SK-N-SH treated with all-trans-retinoic acid at 6 μM for 48 hours (cell line): ENCODE data around the gene DNAH8.

Experiments
- ATAC-seq: fragments of 200-7000 bp; cut with Tn5 transposase; 3 replicates; pipeline ENCODE4 v1.9.1; 2020; ENCODE audit warnings: mild to moderate bottlenecking, moderate library complexity
- ARNTL ChIP-seq: fragments of 450-650 bp; formaldehyde crosslinking; IDR thresholded peaks from 2 replicates; pipeline ENCODE4 v1.5.0; 2020; ENCODE audit warnings: low read depth, mild to moderate bottlenecking, moderate library complexity, borderline replicate concordance
- BACH2 ChIP-seq: fragments of 250-450 bp; sonication (Bioruptor Pico); IDR thresholded peaks from 2 replicates; pipeline ENCODE4 v1.9.0; 2021; ENCODE audit warnings: mild to moderate bottlenecking, borderline replicate concordance
- CREB5 ChIP-seq: fragments of 250-450 bp; sonication (Bioruptor Pico); IDR thresholded peaks from 2 replicates; pipeline ENCODE4 v1.5.1; 2020; ENCODE audit warnings: low read depth, mild to moderate bottlenecking, moderate library complexity
- CSDC2 ChIP-seq: fragments of 250-450 bp; sonication (Bioruptor Pico); IDR thresholded peaks from 2 replicates; pipeline ENCODE4 v1.5.0; 2020; ENCODE audit warnings: mild to moderate bottlenecking, moderate library complexity
- CSRNP3 ChIP-seq: fragments of 250-450 bp; sonication (Bioruptor Pico); IDR thresholded peaks from 2 replicates; pipeline ENCODE4 v1.5.1; 2021; ENCODE audit warnings: mild to moderate bottlenecking, moderate library complexity
- ESRRG ChIP-seq: fragments of 250-450 bp; sonication (Bioruptor Pico); IDR thresholded peaks from 2 replicates; pipeline ENCODE4 v1.6.1; 2021; ENCODE audit warnings: mild to moderate bottlenecking
- GLIS3 ChIP-seq: fragments of 250-450 bp; sonication (Bioruptor Pico); IDR thresholded peaks from 2 replicates; pipeline ENCODE4 v1.5.0; 2020; ENCODE audit warnings: mild to moderate bottlenecking, moderate library complexity
- ISL1 ChIP-seq: fragments of 250-450 bp; sonication (Bioruptor Pico); IDR thresholded peaks from 2 replicates; pipeline ENCODE4 v2.1.2; 2022; ENCODE audit warnings: mild to moderate bottlenecking, moderate library complexity
- OSR1 ChIP-seq: fragments of 250-450 bp; sonication (Bioruptor Pico); IDR thresholded peaks from 2 replicates; pipeline ENCODE4 v1.8.0; 2022; ENCODE audit warnings: moderate library complexity, mild to moderate bottlenecking, inconsistent platforms
- POU6F1 ChIP-seq: fragments of 250-450 bp; sonication (Bioruptor Pico); IDR thresholded peaks from 2 replicates; pipeline ENCODE4 v1.8.0; 2021; ENCODE audit warnings: low read depth, mild to moderate bottlenecking, moderate library complexity, borderline replicate concordance
- PPARA ChIP-seq: fragments of 250-450 bp; sonication (Bioruptor Pico); IDR thresholded peaks from 2 replicates; pipeline ENCODE4 v1.5.0; 2020; ENCODE audit warnings: mild to moderate bottlenecking, borderline replicate concordance
- RARB ChIP-seq: fragments of 250-450 bp; sonication (Bioruptor Pico); IDR thresholded peaks from 2 replicates; pipeline ENCODE4 v1.8.0; 2021; ENCODE audit warnings: mild to moderate bottlenecking, moderate library complexity
- SNAI2 ChIP-seq: fragments of 250-450 bp; sonication (Bioruptor Pico); IDR thresholded peaks from 2 replicates; pipeline ENCODE4 v1.5.0; 2020; ENCODE audit warnings: mild to moderate bottlenecking, moderate library complexity
- TCF4 ChIP-seq: fragments of 250-450 bp; sonication (Bioruptor Pico); IDR thresholded peaks from 2 replicates; pipeline ENCODE4 v1.8.0; 2021; ENCODE audit warnings: mild to moderate bottlenecking, moderate library complexity, borderline replicate concordance
- TOX ChIP-seq: fragments of 250-450 bp; sonication (Bioruptor Pico); IDR thresholded peaks from 2 replicates; pipeline ENCODE4 v1.8.0; 2021; ENCODE audit warnings: mild to moderate bottlenecking, moderate library complexity, borderline replicate concordance
- TSHZ2 ChIP-seq: fragments of 250-450 bp; sonication (Bioruptor Pico); IDR thresholded peaks from 2 replicates; pipeline ENCODE4 v1.5.0; 2020; ENCODE audit warnings: mild to moderate bottlenecking, moderate library complexity
- ZC3H10 ChIP-seq: fragments of 250-450 bp; sonication (Bioruptor Pico); IDR thresholded peaks from 2 replicates; pipeline ENCODE4 v1.5.1; 2021; ENCODE audit warnings: mild to moderate bottlenecking, moderate library complexity
- ZFP3 ChIP-seq: fragments of 250-450 bp; sonication (Bioruptor Pico); IDR thresholded peaks from 2 replicates; pipeline ENCODE4 v1.5.0; 2020; ENCODE audit warnings: mild to moderate bottlenecking, moderate library complexity
- ZFP30 ChIP-seq: fragments of 450-650 bp; formaldehyde crosslinking; IDR thresholded peaks from 2 replicates; pipeline ENCODE4 v1.5.0; 2022; ENCODE audit warnings: mild to moderate bottlenecking, moderate library complexity
- ZNF565 ChIP-seq: fragments of 450-650 bp; formaldehyde crosslinking; conservative IDR thresholded peaks from 2 replicates; pipeline ENCODE4 v1.5.0; 2020; ENCODE audit warnings: low read depth, mild to moderate bottlenecking, moderate library complexity
- ZNF70 ChIP-seq: fragments of 450-650 bp; formaldehyde crosslinking; IDR thresholded peaks from 2 replicates; pipeline ENCODE4 v1.5.0; 2020; ENCODE audit warnings: mild to moderate bottlenecking, moderate library complexity
- ZNF8 ChIP-seq: fragments of 450-650 bp; formaldehyde crosslinking; IDR thresholded peaks from 2 replicates; pipeline ENCODE4 v1.5.0; 2020; ENCODE audit warnings: mild to moderate bottlenecking, moderate library complexity
- TF ChIP-seq, protein P1 (sequence below): fragments of 250-450 bp; sonication (Bioruptor Pico); IDR thresholded peaks from 2 replicates; pipeline ENCODE4 v1.8.0; 2020; ENCODE audit warnings: mild to moderate bottlenecking, moderate library complexity, borderline replicate concordance

The DNAH8 gene

DNA sequence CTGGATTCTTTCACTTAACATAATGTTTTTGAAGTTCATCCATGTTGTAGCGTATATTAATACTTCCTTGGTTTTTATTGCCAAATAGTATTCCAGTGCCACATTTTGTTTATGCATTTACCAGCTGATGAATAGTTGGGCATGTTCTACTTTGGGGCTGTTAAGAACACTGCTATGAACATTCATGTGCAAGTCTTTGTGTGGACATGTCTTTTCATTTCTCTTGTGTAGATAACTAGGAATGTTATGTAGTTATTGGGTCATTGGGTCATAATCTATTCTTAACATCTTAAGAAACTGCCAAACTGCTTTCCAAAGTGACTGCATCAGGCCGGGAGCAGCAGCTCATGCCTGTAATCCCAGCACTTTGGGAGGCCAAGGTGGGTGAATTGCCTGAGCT lies 289.7 kb downstream of the DNAH8 start:
- no peak for ATAC-seq
- TF ChIP-seq ZNF565 (CRISPR knock-in tag), result no peak
- no peak for TF ChIP-seq ZNF70 (CRISPR knock-in tag)
- TF ChIP-seq ZNF8 (CRISPR knock-in tag), result no peak
- no peak for TF ChIP-seq ZC3H10 (CRISPR knock-in tag)
- TF ChIP-seq TOX (CRISPR knock-in tag), result no peak
- TF ChIP-seq GLIS3, result no peak
- no peak for TF ChIP-seq CREB5 (CRISPR knock-in tag)
- TF ChIP-seq RARB (CRISPR knock-in tag), result no peak
- TF ChIP-seq CSDC2, result no peak
- TF ChIP-seq ZFP30 (CRISPR knock-in tag), result no peak
- TF ChIP-seq TCF4 (CRISPR knock-in tag), result no peak
- TF ChIP-seq POU6F1 (CRISPR knock-in tag), result no peak
- no peak for TF ChIP-seq OSR1 (CRISPR knock-in tag)
- TF ChIP-seq ARNTL (CRISPR knock-in tag), result no peak

DNA sequence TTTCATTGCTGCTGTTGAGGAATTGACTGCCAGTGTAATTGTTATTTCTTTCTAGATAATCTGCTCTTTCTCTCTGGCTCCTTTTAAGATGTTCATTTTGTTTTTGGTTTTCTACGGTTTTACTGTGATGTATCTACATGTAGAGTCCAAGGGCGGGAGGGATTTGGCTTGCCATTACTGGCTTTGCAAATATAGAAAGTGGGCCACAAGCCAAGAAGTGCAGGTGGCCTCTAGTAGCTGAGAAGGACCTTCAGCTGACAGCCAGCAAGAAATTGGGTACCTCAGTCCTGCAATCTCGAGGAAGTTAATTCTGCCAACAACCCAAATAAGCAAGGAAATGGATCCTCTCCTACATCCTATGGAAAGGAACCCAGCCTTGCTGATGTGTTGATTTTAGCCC lies 290.7 kb downstream of the DNAH8 start:
- ATAC-seq, result no peak
- TF ChIP-seq CSRNP3 (no peak), PPARA (CRISPR knock-in tag) (no peak)

GRCh38 chr6:39007575-39007974 lies 292.5 kb downstream of the DNAH8 start:
- ATAC-seq, result no peak
- TF ChIP-seq GLIS3 (no peak), CSDC2 (no peak), ARNTL (CRISPR knock-in tag) (no peak), ZC3H10 (CRISPR knock-in tag) (no peak), TCF4 (CRISPR knock-in tag) (no peak), ZNF565 (CRISPR knock-in tag) (no peak), BACH2 (CRISPR knock-in tag) (no peak), POU6F1 (CRISPR knock-in tag) (no peak), ZNF70 (CRISPR knock-in tag) (no peak), TSHZ2 (CRISPR knock-in tag) (no peak), ZFP3 (CRISPR knock-in tag) (no peak), ESRRG (CRISPR knock-in tag) (no peak), ISL1 (no peak), CSRNP3 (no peak), ZNF8 (CRISPR knock-in tag) (no peak), SNAI2 (no peak), RARB (CRISPR knock-in tag) (no peak)
- TF ChIP-seq, protein P1, sequence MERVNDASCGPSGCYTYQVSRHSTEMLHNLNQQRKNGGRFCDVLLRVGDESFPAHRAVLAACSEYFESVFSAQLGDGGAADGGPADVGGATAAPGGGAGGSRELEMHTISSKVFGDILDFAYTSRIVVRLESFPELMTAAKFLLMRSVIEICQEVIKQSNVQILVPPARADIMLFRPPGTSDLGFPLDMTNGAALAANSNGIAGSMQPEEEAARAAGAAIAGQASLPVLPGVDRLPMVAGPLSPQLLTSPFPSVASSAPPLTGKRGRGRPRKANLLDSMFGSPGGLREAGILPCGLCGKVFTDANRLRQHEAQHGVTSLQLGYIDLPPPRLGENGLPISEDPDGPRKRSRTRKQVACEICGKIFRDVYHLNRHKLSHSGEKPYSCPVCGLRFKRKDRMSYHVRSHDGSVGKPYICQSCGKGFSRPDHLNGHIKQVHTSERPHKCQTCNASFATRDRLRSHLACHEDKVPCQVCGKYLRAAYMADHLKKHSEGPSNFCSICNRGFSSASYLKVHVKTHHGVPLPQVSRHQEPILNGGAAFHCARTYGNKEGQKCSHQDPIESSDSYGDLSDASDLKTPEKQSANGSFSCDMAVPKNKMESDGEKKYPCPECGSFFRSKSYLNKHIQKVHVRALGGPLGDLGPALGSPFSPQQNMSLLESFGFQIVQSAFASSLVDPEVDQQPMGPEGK (CRISPR knock-in tag), result no peak
